IMR-90 (cell line): ENCODE measurements around the gene MBNL3. TPM values are rescaled to one million over a fixed set of nuclear protein-coding genes. Genes with fewer than 3 reads are reported as not detected.

Experiments used
- ATAC-seq: fragments of 200-7000 bp; cut with Tn5 transposase; 2 replicates; pipeline ENCODE4 v1.9.1; 2020; ENCODE audit warnings: low read depth, mild to moderate bottlenecking, moderate library complexity
- BruUV-seq: library from RNA; stranded (reverse); fragments of 400-500 nt; replicated peaks from 2 replicates; lab custom pipeline; 2021; lab: Mats Ljungman, UMichigan
- CTCF ChIA-PET: fragments of 300-600 bp; formaldehyde crosslinking; extraction: SDS; loops from one replicate; lab custom pipeline; 2021; ENCODE audit warnings: antibody characterized with exemption; lab: Yijun Ruan, JAX
- POLR2A ChIA-PET: fragments of 300-600 bp; sonication (Branson Sonifier 250); formaldehyde crosslinking; loops from one replicate; lab custom pipeline; 2022; ENCODE audit warnings: antibody characterized with exemption; ENCODE audit not compliant: unreplicated experiment; lab: Charles Lee
- DNase-seq: peaks from one replicate; pipeline ENCODE4 v3.0.0; 2013
- H2AFZ ChIP-seq: replicated peaks from 2 replicates; pipeline ENCODE3; 2013; ENCODE audit warnings: low read length, mild to moderate bottlenecking; ENCODE audit not compliant: poor library complexity
- H2AK5ac ChIP-seq: 2 replicates; pipeline ENCODE4 v1.6.1; 2013; ENCODE audit warnings: low read depth, low read length, inconsistent platforms
- H2AK9ac ChIP-seq: replicated peaks from 2 replicates; pipeline ENCODE3; 2013; ENCODE audit warnings: mild to moderate bottlenecking, low read depth, low read length, moderate library complexity; ENCODE audit not compliant: poor library complexity
- H2BK120ac ChIP-seq: 2 replicates; pipeline ENCODE4 v1.6.1; 2013; ENCODE audit warnings: low read depth, low read length, inconsistent platforms
- H2BK15ac ChIP-seq: 3 replicates; pipeline ENCODE4 v1.6.1; 2013; ENCODE audit warnings: low read depth, low read length, inconsistent platforms
- H2BK20ac ChIP-seq: 2 replicates; pipeline ENCODE4 v1.6.1; 2013; ENCODE audit warnings: low read depth, mild to moderate bottlenecking, inconsistent platforms, low read length, moderate library complexity
- H2BK5ac ChIP-seq: 2 replicates; pipeline ENCODE4 v1.6.1; 2013; ENCODE audit warnings: mild to moderate bottlenecking, low read depth, low read length, inconsistent platforms; ENCODE audit not compliant: poor library complexity, severe bottlenecking
- H3K14ac ChIP-seq: replicated peaks from 2 replicates; pipeline ENCODE4 v1.6.1; 2013; ENCODE audit warnings: low read depth, low read length, inconsistent platforms
- H3K18ac ChIP-seq: 2 replicates; pipeline ENCODE4 v1.6.1; 2013; ENCODE audit warnings: low read depth, low read length, control low read depth
- H3K23ac ChIP-seq: 2 replicates; pipeline ENCODE4 v1.6.1; 2013; ENCODE audit warnings: low read depth, low read length, inconsistent platforms
- H3K27ac ChIP-seq: 2 replicates; pipeline ENCODE4 v1.5.1; 2013; ENCODE audit warnings: mild to moderate bottlenecking, control low read depth, low read length; ENCODE audit not compliant: insufficient read depth
- H3K27me3 ChIP-seq: 2 replicates; pipeline ENCODE4 v1.6.1; 2013; ENCODE audit warnings: low read length; ENCODE audit not compliant: control insufficient read depth, insufficient read depth
- H3K36me3 ChIP-seq: 2 replicates; pipeline ENCODE4 v1.6.1; 2013; ENCODE audit warnings: low read length, mixed read lengths; ENCODE audit not compliant: control insufficient read depth, insufficient read depth
- H3K4ac ChIP-seq: 2 replicates; pipeline ENCODE4 v1.6.1; 2013; ENCODE audit warnings: low read depth, low read length, inconsistent platforms
- H3K4me1 ChIP-seq: 2 replicates; pipeline ENCODE4 v1.6.1; 2013; ENCODE audit warnings: low read length, mixed read lengths; ENCODE audit not compliant: control insufficient read depth, insufficient read depth
- H3K4me2 ChIP-seq: 2 replicates; pipeline ENCODE4 v1.6.1; 2013; ENCODE audit warnings: low read depth, mild to moderate bottlenecking, control low read depth, low read length, moderate library complexity
- H3K4me3 ChIP-seq: 2 replicates; pipeline ENCODE4 v1.5.1; 2013; ENCODE audit warnings: low read depth, mild to moderate bottlenecking, control low read depth, low read length, moderate library complexity; ENCODE audit not compliant: insufficient read depth
- H3K56ac ChIP-seq: 2 replicates; pipeline ENCODE4 v1.6.1; 2013; ENCODE audit warnings: low read length, inconsistent platforms; ENCODE audit not compliant: insufficient read depth; ENCODE audit errors: extremely low read depth
- H3K79me1 ChIP-seq, 2 experiments: 2 replicates each; pipeline ENCODE4 v1.6.1; 2013; ENCODE audit warnings: low read length in 2 of 2, inconsistent platforms in 1 of 2, low read depth in 1 of 2
- H3K9ac ChIP-seq: 2 replicates; pipeline ENCODE4 v1.6.1; 2013; ENCODE audit warnings: low read depth, low read length, control low read depth
- H3K9me1 ChIP-seq: 2 replicates; pipeline ENCODE4 v1.6.1; 2013; ENCODE audit warnings: low read length, inconsistent platforms; ENCODE audit not compliant: insufficient read depth
- H3K9me3 ChIP-seq: 2 replicates; pipeline ENCODE4 v1.6.1; 2013; ENCODE audit warnings: low read length; ENCODE audit not compliant: control insufficient read depth, insufficient read depth
- H4K20me1 ChIP-seq: 2 replicates; pipeline ENCODE4 v1.6.1; 2013; ENCODE audit warnings: low read length, inconsistent platforms; ENCODE audit not compliant: insufficient read depth
- H4K5ac ChIP-seq: 2 replicates; pipeline ENCODE4 v1.6.1; 2013; ENCODE audit warnings: mild to moderate bottlenecking, low read depth, low read length, control low read depth
- H4K8ac ChIP-seq, 2 experiments: 2 replicates each; pipeline ENCODE4 v1.6.1; 2013; ENCODE audit warnings: low read depth in 2 of 2, low read length in 2 of 2, control low read depth in 1 of 2, inconsistent platforms in 1 of 2
- H4K91ac ChIP-seq: 2 replicates; pipeline ENCODE4 v1.6.1; 2013; ENCODE audit warnings: low read depth, low read length, inconsistent platforms; ENCODE audit not compliant: insufficient read depth
- BHLHE40 ChIP-seq: fragments of 150-350 bp; IDR thresholded peaks from 2 replicates; pipeline ENCODE4 v1.6.1; 2016; ENCODE audit warnings: mild to moderate bottlenecking, low read depth, low read length
- CEBPB ChIP-seq: IDR thresholded peaks from 2 replicates; pipeline ENCODE4 v1.6.1; 2012; ENCODE audit warnings: low read depth, low read length, improper control_type of control experiment
- FOS ChIP-seq: fragments of 150-350 bp; IDR thresholded peaks from 2 replicates; pipeline ENCODE4 v1.6.1; 2016; ENCODE audit warnings: low read depth, low read length
- MAFK ChIP-seq: IDR thresholded peaks from 2 replicates; pipeline ENCODE4 v1.6.1; 2012; ENCODE audit warnings: low read depth, low read length, improper control_type of control experiment
- MXI1 ChIP-seq: IDR thresholded peaks from 2 replicates; pipeline ENCODE4 v1.6.1; 2012; ENCODE audit warnings: low read depth, mild to moderate bottlenecking, low read length, moderate library complexity, borderline replicate concordance
- RFX5 ChIP-seq: IDR thresholded peaks from 2 replicates; pipeline ENCODE4 v1.8.0; 2012; ENCODE audit warnings: low read depth, mild to moderate bottlenecking, low read length, moderate library complexity
- WGBS, 2 experiments: methylation state at CpG; one replicate each; pipeline versions ENCODE4 v1.1.5 to v1.1.7; 2013; ENCODE audit warnings: missing lambda C conversion rate in 2 of 2; ENCODE audit not compliant: insufficient read length in 1 of 2; ENCODE audit errors: extremely low coverage in 2 of 2; 5-methylcytosine and 5-hydroxymethylcytosine counted together
- dilution Hi-C: fragments of 300-500 bp; cut with HindIII; formaldehyde crosslinking; loops from one replicate; pipeline ENCODE4 v1.14.3; 2018; ENCODE audit warnings: low sequenced_read_pairs; ENCODE audit not compliant: unreplicated experiment
- in situ Hi-C: fragments of 300-500 bp; cut with MboI; formaldehyde crosslinking; loops from 3 replicates; pipeline ENCODE4 v1.14.3; 2019; ENCODE audit warnings: low sequenced_read_pairs, inconsistent platforms, mixed read lengths
- intact Hi-C: fragments of 100-400 bp; cut with micrococcal nuclease; formaldehyde crosslinking; loops from 2 replicates; pipeline ENCODE4 v1.10.0; 2022
- polyA plus RNA-seq, 3 experiments: library from polyadenylated mRNA; depleted of rRNA; stranded (reverse); fragments of >200 nt; gene quantifications; 2 replicates each; pipeline ENCODE4 v1.2.3, GENCODE V29; 2012; ENCODE audit warnings: low replicate concordance in 1 of 3
- total RNA-seq: library from RNA; depleted of rRNA; stranded (reverse); fragments of >200 nt; gene quantifications from 2 replicates; pipeline ENCODE4 v1.2.3, GENCODE V29; 2012
- TF ChIP-seq, protein P1 (sequence below): fragments of 150-350 bp; IDR thresholded peaks from 2 replicates; pipeline ENCODE4 v1.6.1; 2017; ENCODE audit warnings: mild to moderate bottlenecking, antibody characterized with exemption, low read length, low read depth
- TF ChIP-seq, protein P2 (sequence below): fragments of 150-350 bp; IDR thresholded peaks from 2 replicates; pipeline ENCODE4 v1.6.1; 2016; ENCODE audit warnings: low read depth, mild to moderate bottlenecking, low read length, moderate library complexity, borderline replicate concordance

MBNL3 gene
- total and polyA plus RNA-seq, 2 of the 4 experiments (the other 2 are of a cell fraction), result 0.32 to 1.1 TPM

DNA sequence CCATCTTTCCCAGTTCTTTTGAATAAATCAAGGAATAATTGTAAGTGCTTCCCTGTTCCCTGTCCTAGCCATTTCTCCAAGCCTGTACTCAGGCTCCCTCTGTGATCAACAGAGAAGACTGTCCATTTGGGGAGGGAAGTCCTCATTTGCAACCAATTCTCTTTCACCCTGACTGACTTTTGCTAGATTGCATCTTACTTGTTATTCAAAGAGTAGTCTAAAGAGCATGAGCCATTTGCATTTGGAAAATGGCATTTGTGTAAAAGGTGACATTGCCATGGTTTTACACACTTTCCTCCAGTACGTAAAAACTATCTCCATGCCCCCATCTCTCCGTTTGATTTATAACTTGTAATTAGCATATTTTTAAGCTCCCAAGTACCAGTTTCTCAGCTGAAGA lies 110.6 kb downstream of the MBNL3 start:
- Histone ChIP-seq H3K9me1 (no peaks in the 10 kb centered on the region), H4K5ac (no peak overlapping the region), H2AFZ (no peak overlapping the region), H2BK20ac (no peak overlapping the region), H2BK5ac (no peak overlapping the region), H4K91ac (no peak overlapping the region), H3K4me1 (no peaks in the 10 kb centered on the region), H3K79me1 (no peaks in the 10 kb centered on the region), H4K20me1 (no peaks in the 10 kb centered on the region), H3K4ac (no peak overlapping the region), H2BK15ac (no peak overlapping the region), H3K9ac (no peak overlapping the region), H3K23ac (no peak overlapping the region), H4K8ac (no peak overlapping the region), H2BK120ac (no peak overlapping the region), H3K36me3 (no peaks in the 10 kb centered on the region), H3K56ac (no peak overlapping the region), H2AK9ac (no peak overlapping the region), H3K18ac (no peak overlapping the region), H3K14ac (no peak overlapping the region), H3K4me2 (no peak overlapping the region), H3K9me3 (no peaks in the 10 kb centered on the region), H2AK5ac (no peak overlapping the region), H3K27me3 (peaks cover 2% of the 10 kb centered on the region; the same call in 1 of the 2 replicates), H3K27ac (no peak overlapping the region), H3K4me3 (no peak overlapping the region)
- dilution Hi-C loops, result no loop called here
- TF ChIP-seq CEBPB (no peak), FOS (no peak), MXI1 (no peak), RFX5 (no peak), BHLHE40 (no peak), MAFK (no peak)
- TF ChIP-seq, protein P1, sequence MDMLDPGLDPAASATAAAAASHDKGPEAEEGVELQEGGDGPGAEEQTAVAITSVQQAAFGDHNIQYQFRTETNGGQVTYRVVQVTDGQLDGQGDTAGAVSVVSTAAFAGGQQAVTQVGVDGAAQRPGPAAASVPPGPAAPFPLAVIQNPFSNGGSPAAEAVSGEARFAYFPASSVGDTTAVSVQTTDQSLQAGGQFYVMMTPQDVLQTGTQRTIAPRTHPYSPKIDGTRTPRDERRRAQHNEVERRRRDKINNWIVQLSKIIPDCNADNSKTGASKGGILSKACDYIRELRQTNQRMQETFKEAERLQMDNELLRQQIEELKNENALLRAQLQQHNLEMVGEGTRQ, result no peak
- TF ChIP-seq, protein P2, sequence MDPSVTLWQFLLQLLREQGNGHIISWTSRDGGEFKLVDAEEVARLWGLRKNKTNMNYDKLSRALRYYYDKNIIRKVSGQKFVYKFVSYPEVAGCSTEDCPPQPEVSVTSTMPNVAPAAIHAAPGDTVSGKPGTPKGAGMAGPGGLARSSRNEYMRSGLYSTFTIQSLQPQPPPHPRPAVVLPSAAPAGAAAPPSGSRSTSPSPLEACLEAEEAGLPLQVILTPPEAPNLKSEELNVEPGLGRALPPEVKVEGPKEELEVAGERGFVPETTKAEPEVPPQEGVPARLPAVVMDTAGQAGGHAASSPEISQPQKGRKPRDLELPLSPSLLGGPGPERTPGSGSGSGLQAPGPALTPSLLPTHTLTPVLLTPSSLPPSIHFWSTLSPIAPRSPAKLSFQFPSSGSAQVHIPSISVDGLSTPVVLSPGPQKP, result no peak
- DNase-seq (no peak), ATAC-seq (no peak)
- intact Hi-C loops, result no loop called here
- ChIA-PET CTCF (interaction anchor here (1.4 kb wide), 1 partner anchor 11 kb away, joined by 4 read pairs; no protein-coding TSS in a partner anchor), POLR2A (no interaction called here)
- BruUV-seq, result no TSS peak
- no CpG with 5 or more reads among the region's 2 CpGs for WGBS, 2 experiments
- in situ Hi-C loops, result no loop called here
